Measurements from ENCODE around the gene OSBPL10.

DNA sequence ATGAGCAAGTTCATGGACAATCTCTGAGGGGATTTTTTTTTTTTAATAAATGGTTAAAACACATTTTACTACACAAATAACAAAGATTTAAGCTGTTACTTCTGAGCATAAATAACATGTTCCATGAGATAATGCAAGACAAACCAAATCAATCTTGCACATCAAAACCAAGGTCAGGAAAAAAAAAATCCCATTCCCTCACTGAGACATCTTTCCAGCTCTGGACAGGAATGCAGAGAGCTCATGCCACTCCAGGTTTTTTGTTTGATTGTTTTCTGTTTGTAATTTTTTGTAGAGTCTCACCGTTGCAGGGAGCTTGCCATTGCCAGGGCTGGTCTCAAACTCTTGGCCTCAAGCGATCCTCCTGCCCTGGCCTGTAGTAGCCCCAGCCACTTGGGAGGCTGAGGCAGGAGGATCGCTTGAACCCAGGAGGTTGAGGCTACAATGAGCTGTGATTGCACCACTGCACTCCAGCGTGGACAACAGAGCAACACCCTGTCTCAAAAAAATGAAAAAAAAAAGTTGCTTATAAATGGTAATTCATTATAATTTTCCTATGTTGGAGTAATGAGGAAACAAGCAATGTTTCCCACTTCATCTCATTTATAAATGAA lies 14.0 kb downstream of the OSBPL10 start:
- TF ChIP-seq, protein P1, sequence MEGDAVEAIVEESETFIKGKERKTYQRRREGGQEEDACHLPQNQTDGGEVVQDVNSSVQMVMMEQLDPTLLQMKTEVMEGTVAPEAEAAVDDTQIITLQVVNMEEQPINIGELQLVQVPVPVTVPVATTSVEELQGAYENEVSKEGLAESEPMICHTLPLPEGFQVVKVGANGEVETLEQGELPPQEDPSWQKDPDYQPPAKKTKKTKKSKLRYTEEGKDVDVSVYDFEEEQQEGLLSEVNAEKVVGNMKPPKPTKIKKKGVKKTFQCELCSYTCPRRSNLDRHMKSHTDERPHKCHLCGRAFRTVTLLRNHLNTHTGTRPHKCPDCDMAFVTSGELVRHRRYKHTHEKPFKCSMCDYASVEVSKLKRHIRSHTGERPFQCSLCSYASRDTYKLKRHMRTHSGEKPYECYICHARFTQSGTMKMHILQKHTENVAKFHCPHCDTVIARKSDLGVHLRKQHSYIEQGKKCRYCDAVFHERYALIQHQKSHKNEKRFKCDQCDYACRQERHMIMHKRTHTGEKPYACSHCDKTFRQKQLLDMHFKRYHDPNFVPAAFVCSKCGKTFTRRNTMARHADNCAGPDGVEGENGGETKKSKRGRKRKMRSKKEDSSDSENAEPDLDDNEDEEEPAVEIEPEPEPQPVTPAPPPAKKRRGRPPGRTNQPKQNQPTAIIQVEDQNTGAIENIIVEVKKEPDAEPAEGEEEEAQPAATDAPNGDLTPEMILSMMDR (IDR thresholded peaks at IDR 0.05) = no peak
- TF ChIP-seq POLR2AphosphoS5 (IDR thresholded peaks at IDR 0.05) = no peak
